Neuronal stem cell (in vitro differentiated cells): Measurements from ENCODE around the gene PCNX1.
A peak's percentile ranks its signal among the peaks of the same experiment; 100 is the strongest.

Experiments
- DNase-seq: peaks from one replicate; pipeline ENCODE4 v3.0.0-alpha.2; 2013; ENCODE audit warnings: low spot score
- H2AFZ ChIP-seq: one replicate; pipeline ENCODE4 v1.6.1; 2013; ENCODE audit warnings: mild to moderate bottlenecking, low read length, inconsistent platforms
- H2AK5ac ChIP-seq: 2 replicates; pipeline ENCODE4 v1.6.1; 2013; ENCODE audit warnings: low read depth, mild to moderate bottlenecking, inconsistent platforms, low read length, moderate library complexity, mixed read lengths
- H2BK120ac ChIP-seq: 2 replicates; pipeline ENCODE4 v1.6.1; 2013; ENCODE audit warnings: low read depth, mild to moderate bottlenecking, inconsistent platforms, low read length, moderate library complexity, mixed read lengths
- H2BK12ac ChIP-seq: one replicate; pipeline ENCODE4 v1.6.1; 2013; ENCODE audit warnings: low read length, inconsistent platforms
- H2BK15ac ChIP-seq: 2 replicates; pipeline ENCODE4 v1.6.1; 2013; ENCODE audit warnings: mild to moderate bottlenecking, low read length, inconsistent platforms, mixed read lengths
- H2BK5ac ChIP-seq: one replicate; pipeline ENCODE4 v1.6.1; 2013; ENCODE audit warnings: inconsistent platforms, mild to moderate bottlenecking, low read length, moderate library complexity
- H3K14ac ChIP-seq: one replicate; pipeline ENCODE4 v1.6.1; 2013; ENCODE audit warnings: low read length, inconsistent platforms
- H3K18ac ChIP-seq: 2 replicates; pipeline ENCODE4 v1.6.1; 2013; ENCODE audit warnings: low read length, inconsistent platforms
- H3K23ac ChIP-seq: 2 replicates; pipeline ENCODE4 v1.6.1; 2013; ENCODE audit warnings: low read depth, mild to moderate bottlenecking, mixed read lengths, low read length, inconsistent platforms; ENCODE audit not compliant: poor library complexity
- H3K27ac ChIP-seq: replicated peaks from 3 replicates; pipeline ENCODE4 v1.5.1; 2013; ENCODE audit warnings: low read length, inconsistent platforms
- H3K27me3 ChIP-seq, 3 experiments: 2 replicates each; pipeline ENCODE4 v1.6.1; 2013; ENCODE audit warnings: low read length in 3 of 3, mild to moderate bottlenecking in 2 of 3, inconsistent platforms in 1 of 3, low read depth in 1 of 3, mixed read lengths in 1 of 3, moderate library complexity in 1 of 3; ENCODE audit not compliant: control insufficient read depth in 3 of 3, insufficient read depth in 3 of 3
- H3K36me3 ChIP-seq, 2 donors: replicated peaks in 1 of 2; 2 replicates each; pipeline ENCODE4 v1.6.1; 2013; ENCODE audit warnings: low read length in 2 of 2; ENCODE audit not compliant: control insufficient read depth in 2 of 2, insufficient read depth in 2 of 2
- H3K4ac ChIP-seq: 2 replicates; pipeline ENCODE4 v1.6.1; 2013; ENCODE audit warnings: inconsistent platforms, mild to moderate bottlenecking, low read length, moderate library complexity
- H3K4me1 ChIP-seq, 2 donors: 1 replicate in 1 of 2; 2 replicates in 1 of 2; pipeline ENCODE4 v1.6.1; 2013; ENCODE audit warnings: low read length in 2 of 2, low read depth in 1 of 2; ENCODE audit not compliant: control insufficient read depth in 2 of 2, insufficient read depth in 1 of 2
- H3K4me2 ChIP-seq: one replicate; pipeline ENCODE4 v1.6.1; 2013; ENCODE audit warnings: mild to moderate bottlenecking, low read length, inconsistent platforms; ENCODE audit not compliant: insufficient read depth, poor library complexity, severe bottlenecking
- H3K4me3 ChIP-seq, 2 donors: 2 replicates each; pipeline ENCODE4 v1.5.1; 2013; ENCODE audit warnings: low read length in 2 of 2, mild to moderate bottlenecking in 2 of 2, inconsistent platforms in 1 of 2, moderate library complexity in 1 of 2
- H3K79me1 ChIP-seq: one replicate; pipeline ENCODE4 v1.6.1; 2013; ENCODE audit warnings: low read depth, mild to moderate bottlenecking, inconsistent platforms, low read length, moderate library complexity
- H3K9ac ChIP-seq: one replicate; pipeline ENCODE4 v1.6.1; 2013; ENCODE audit warnings: mild to moderate bottlenecking, low read depth, low read length, inconsistent platforms; ENCODE audit not compliant: poor library complexity
- H3K9me3 ChIP-seq, 2 donors: replicated peaks in 1 of 2; 2 replicates each; pipeline versions ENCODE3 to v1.6.1; 2013; ENCODE audit warnings: low read length in 2 of 2, mild to moderate bottlenecking in 2 of 2, inconsistent platforms in 1 of 2, low read depth in 1 of 2, mixed read lengths in 1 of 2, moderate library complexity in 1 of 2; ENCODE audit not compliant: control insufficient read depth in 2 of 2, insufficient read depth in 1 of 2
- H4K8ac ChIP-seq: one replicate; pipeline ENCODE4 v1.6.1; 2013; ENCODE audit warnings: low read depth, mild to moderate bottlenecking, inconsistent platforms, low read length, moderate library complexity
- H4K91ac ChIP-seq: one replicate; pipeline ENCODE4 v1.6.1; 2013; ENCODE audit warnings: low read length, low read depth, mild to moderate bottlenecking, inconsistent platforms; ENCODE audit not compliant: poor library complexity
- WGBS, 2 donors: extraction: QIAGEN DNeasy Blood & Tissue Kit; methylation state at CpG; one replicate each; pipeline ENCODE4 v1.1.7; 2013; ENCODE audit warnings: missing lambda C conversion rate in 2 of 2, mixed read lengths in 1 of 2; ENCODE audit not compliant: insufficient read length in 2 of 2, insufficient replicate concordance in 1 of 2; ENCODE audit errors: extremely low coverage in 2 of 2; 5-methylcytosine and 5-hydroxymethylcytosine counted together

Gene PCNX1

GRCh38 chr14:71094722-71095121, 187.5 kb downstream of the PCNX1 start:
- no peak overlapping the region for H2AK5ac ChIP-seq
- H3K79me1 ChIP-seq: no peaks in the 10 kb centered on the region
- H3K14ac ChIP-seq: no peak overlapping the region
- H3K4me3 ChIP-seq: no peak overlapping the region
- no peak overlapping the region for H3K4me2 ChIP-seq
- H3K36me3 ChIP-seq: peaks cover 4 to 59% of the 10 kb centered on the region in 2 donors
- peaks cover 3 to 5% of the 10 kb centered on the region in 2 donors for H3K9me3 ChIP-seq
- no CpG with 5 or more reads among the region's 5 CpGs for WGBS, 2 donors
- no peak overlapping the region for H4K8ac ChIP-seq
- H3K27me3 ChIP-seq: no peaks in the 10 kb centered on the region
- H3K9ac ChIP-seq: no peak overlapping the region
- no peak overlapping the region for H4K91ac ChIP-seq
- H2BK12ac ChIP-seq: no peak overlapping the region
- no peak overlapping the region for H3K4ac ChIP-seq
- H3K23ac ChIP-seq: no peak overlapping the region
- no peak overlapping the region for H3K27ac ChIP-seq
- no peak overlapping the region for H2BK120ac ChIP-seq
- no peak overlapping the region for H2BK15ac ChIP-seq
- no peak for DNase-seq
- no peak overlapping the region for H2AFZ ChIP-seq
- H3K18ac ChIP-seq: no peak overlapping the region
- H2BK5ac ChIP-seq: no peak overlapping the region
- H3K4me1 ChIP-seq: no peaks in the 10 kb centered on the region

- Histone ChIP-seq H3K14ac (no peak overlapping the region), H3K4ac (no peak overlapping the region), H3K4me1 (no peaks in the 10 kb centered on the region), H2BK15ac (no peak overlapping the region), H3K4me3 (no peak overlapping the region), H3K27ac (no peak overlapping the region), H2BK120ac (no peak overlapping the region), H3K9me3 (peaks cover 3 to 5% of the 10 kb centered on the region in 2 donors), H3K18ac (no peak overlapping the region), H3K27me3 (no peaks in the 10 kb centered on the region), H3K9ac (no peak overlapping the region), H3K36me3 (peaks cover 6 to 52% of the 10 kb centered on the region in 2 donors), H2AK5ac (no peak overlapping the region), H2BK12ac (no peak overlapping the region), H3K4me2 (no peak overlapping the region), H3K79me1 (no peaks in the 10 kb centered on the region), H2AFZ (no peak overlapping the region), H3K23ac (no peak overlapping the region), H4K91ac (no peak overlapping the region), H4K8ac (no peak overlapping the region), H2BK5ac (no peak overlapping the region)
- WGBS, 2 donors: no CpG with 5 or more reads among the region's 5 CpGs
- no peak for DNase-seq
Observed at GRCh38 chr14:71096947-71097346, 189.7 kb downstream of the PCNX1 start.

GRCh38 chr14:71103662-71104484, 196.6 kb downstream of the PCNX1 start:
- Histone ChIP-seq H4K91ac (no peak overlapping the region), H3K14ac (no peak overlapping the region), H3K18ac (no peak overlapping the region), H3K4me1 (no peaks in the 10 kb centered on the region), H3K23ac (no peak overlapping the region), H2BK5ac (no peak overlapping the region), H3K4ac (no peak overlapping the region), H3K79me1 (no peaks in the 10 kb centered on the region), H3K4me3 (no peak overlapping the region), H2BK120ac (no peak overlapping the region), H2AFZ (no peak overlapping the region), H4K8ac (no peak overlapping the region), H3K9me3 (peaks cover 0 to 2% of the 10 kb centered on the region in 2 donors), H3K27me3 (no peaks in the 10 kb centered on the region), H3K9ac (no peak overlapping the region), H2BK15ac (no peak overlapping the region), H3K36me3 (peaks cover 16 to 82% of the 10 kb centered on the region in 2 donors), H3K27ac (no peak overlapping the region), H2AK5ac (no peak overlapping the region), H3K4me2 (no peak overlapping the region), H2BK12ac (no peak overlapping the region)
- peak; percentile 37 for DNase-seq
- WGBS, 2 donors: no CpG with 5 or more reads among the region's 3 CpGs

DNA sequence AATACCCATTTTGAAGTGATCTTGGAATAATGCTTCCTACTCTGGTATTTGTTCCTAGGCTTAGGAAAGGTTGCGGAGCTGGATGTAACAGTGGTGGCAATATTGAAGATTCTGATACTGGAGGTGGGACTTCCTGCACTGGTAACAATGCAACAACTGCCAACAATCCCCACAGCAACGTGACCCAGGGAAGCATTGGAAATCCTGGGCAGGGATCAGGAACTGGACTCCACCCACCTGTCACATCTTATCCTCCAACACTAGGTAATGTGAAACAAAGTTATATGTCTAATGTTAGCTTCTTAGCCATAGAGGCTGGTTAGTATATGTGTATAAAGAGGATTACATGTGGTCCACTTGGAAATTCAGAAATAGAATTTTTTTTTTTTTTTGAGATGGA, 197.9 kb downstream of the PCNX1 start:
- no peak for DNase-seq
- Histone ChIP-seq H2BK12ac (no peak overlapping the region), H3K36me3 (peaks cover 23 to 95% of the 10 kb centered on the region in 2 donors), H3K4ac (no peak overlapping the region), H3K4me3 (no peak overlapping the region), H4K91ac (no peak overlapping the region), H3K79me1 (no peaks in the 10 kb centered on the region), H2AK5ac (no peak overlapping the region), H3K9me3 (peaks cover 0 to 2% of the 10 kb centered on the region in 2 donors), H2BK15ac (no peak overlapping the region), H4K8ac (no peak overlapping the region), H3K9ac (no peak overlapping the region), H3K27ac (no peak overlapping the region), H3K4me1 (no peaks in the 10 kb centered on the region), H3K27me3 (no peaks in the 10 kb centered on the region), H3K23ac (no peak overlapping the region), H2AFZ (no peak overlapping the region), H2BK120ac (no peak overlapping the region), H2BK5ac (no peak overlapping the region), H3K4me2 (no peak overlapping the region), H3K18ac (no peak overlapping the region), H3K14ac (no peak overlapping the region)
- no CpG with 5 or more reads among the region's 2 CpGs for WGBS, 2 donors
